Gastrocnemius medialis (tissue), 4 donors: ENCODE measurements around the gene RRAS2. TPM values are rescaled to one million over a fixed set of nuclear protein-coding genes. Genes with fewer than 3 reads are reported as not detected.

Experiments used
- ATAC-seq, 2 donors: fragments of 150-250 bp; one replicate each; pipeline ENCODE4 v1.9.1; 2016
- DNase-seq, 2 donors: peaks; one replicate each; pipeline ENCODE4 v3.0.0-alpha.2; 2019
- H3K27ac ChIP-seq, 4 donors: fragments of 200-600 bp; sonication (generic); 1 replicate in 1 of 4; 2 replicates in 3 of 4; pipeline ENCODE4 v1.5.1; 2016 to 2018; ENCODE audit warnings: mild to moderate bottlenecking in 2 of 4, moderate library complexity in 1 of 4
- H3K27me3 ChIP-seq, 3 donors: fragments of 200-600 bp; sonication (generic) in 2 of 3; 1 replicate in 1 of 3; 2 replicates in 2 of 3; pipeline versions ENCODE4 v1.5.1 to v1.6.0; 2016 to 2019; ENCODE audit warnings: mild to moderate bottlenecking in 1 of 3, moderate library complexity in 1 of 3
- H3K36me3 ChIP-seq, 2 donors: fragments of 200-600 bp; sonication (generic) in 1 of 2; one replicate each; pipeline ENCODE4 v1.5.1; 2017 to 2018
- H3K4me1 ChIP-seq, 2 donors: fragments of 200-600 bp; sonication (generic) in 1 of 2; one replicate each; pipeline ENCODE4 v1.5.1; 2016 to 2017; ENCODE audit warnings: mild to moderate bottlenecking in 2 of 2
- H3K4me3 ChIP-seq, 4 donors: fragments of 200-600 bp; sonication (generic) in 3 of 4; 1 replicate in 1 of 4; 2 replicates in 3 of 4; pipeline ENCODE4 v1.5.1; 2016 to 2019; ENCODE audit warnings: mild to moderate bottlenecking in 2 of 4
- H3K9me3 ChIP-seq, 3 donors: fragments of 200-600 bp; sonication (generic) in 2 of 3; 1 replicate in 1 of 3; 2 replicates in 2 of 3; pipeline ENCODE4 v1.5.1; 2016 to 2019
- CTCF ChIP-seq, 5 experiments: fragments of 450-650 bp in 3 of 5; fragments of 200-600 bp in 2 of 5; sonication (generic) in 2 of 5; IDR thresholded peaks in 4 of 5; conservative IDR thresholded peaks in 1 of 5; 1 replicate in 4 of 5; 2 replicates in 1 of 5; pipeline ENCODE4 v1.5.1; 2016 to 2019; ENCODE audit warnings: antibody characterized with exemption in 5 of 5, mild to moderate bottlenecking in 3 of 5, moderate library complexity in 3 of 5
- POLR2A ChIP-seq, 2 donors: fragments of 450-650 bp; IDR thresholded peaks; one replicate each; pipeline ENCODE4 v1.6.1; 2017; ENCODE audit warnings: antibody characterized with exemption in 2 of 2, mild to moderate bottlenecking in 2 of 2, moderate library complexity in 2 of 2
- in situ Hi-C, 4 donors: fragments of 200-750 bp; cut with MboI; loops; one replicate each; pipeline versions ENCODE4 v1.15.0 to v1.8.0; 2017; ENCODE audit warnings: low sequenced_read_pairs in 4 of 4
- intact Hi-C: fragments of 100-400 bp; cut with DNase I; formaldehyde crosslinking; loops from one replicate; pipeline ENCODE4 v1.15.1; 2023; ENCODE audit warnings: low total_unique reads
- total RNA-seq, 4 donors: library from RNA; depleted of rRNA; stranded (reverse); fragments of >200 nt; gene quantifications; one replicate each; pipeline versions ENCODE4 v1.1.0 to v1.2.3, GENCODE V29; 2016

The RRAS2 gene
- total RNA-seq, 4 donors from 2014 or later, result 52.8 to 81.9 (median 59.8) TPM

- H3K4me3 ChIP-seq, result no peak overlapping the region
- no peaks in the 10 kb centered on the region for H3K4me1 ChIP-seq
- intact Hi-C loops, result no loop called here
- ATAC-seq (no peak), DNase-seq (no peak)
- peaks cover 0 to 9% of the 10 kb centered on the region in 2 donors for H3K36me3 ChIP-seq
- in situ Hi-C loops, result no loop called here
- no peaks in the 10 kb centered on the region for H3K9me3 ChIP-seq
- peaks cover 0 to 21% (median 10%) of the 10 kb centered on the region in 3 donors for H3K27me3 ChIP-seq
- no peak overlapping the region for H3K27ac ChIP-seq
- no peak for TF ChIP-seq CTCF (IDR thresholded peaks at IDR 0.05 in 4 of 5, conservative IDR thresholded peaks at IDR 0.05 in 1 of 5)
- TF ChIP-seq POLR2A (IDR thresholded peaks at IDR 0.05), result no peak
Observed at GRCh38 chr11:14261066-14261465, 97.9 kb downstream of the RRAS2 start.

GRCh38 chr11:14259878-14260277, 99.1 kb downstream of the RRAS2 start:
- H3K27ac ChIP-seq, result no peak overlapping the region
- in situ Hi-C loops (no loop called here), intact Hi-C loops (no loop called here)
- H3K4me1 ChIP-seq, result no peaks in the 10 kb centered on the region
- H3K9me3 ChIP-seq, result no peaks in the 10 kb centered on the region
- H3K36me3 ChIP-seq, result no peaks in the 10 kb centered on the region
- TF ChIP-seq CTCF (IDR thresholded peaks at IDR 0.05 in 4 of 5, conservative IDR thresholded peaks at IDR 0.05 in 1 of 5) (no peak), POLR2A (IDR thresholded peaks at IDR 0.05) (no peak)
- H3K4me3 ChIP-seq, result no peak overlapping the region
- ATAC-seq (no peak), DNase-seq (no peak)
- H3K27me3 ChIP-seq, result peaks cover 0 to 27% (median 10%) of the 10 kb centered on the region in 3 donors

- Histone ChIP-seq H3K27ac (no peak overlapping the region), H3K4me1 (no peaks in the 10 kb centered on the region), H3K27me3 (peaks cover 0 to 28% (median 10%) of the 10 kb centered on the region in 3 donors), H3K36me3 (no peaks in the 10 kb centered on the region), H3K4me3 (no peak overlapping the region), H3K9me3 (no peaks in the 10 kb centered on the region)
- no peak for TF ChIP-seq POLR2A (IDR thresholded peaks at IDR 0.05)
- no peak for TF ChIP-seq CTCF (IDR thresholded peaks at IDR 0.05 in 4 of 5, conservative IDR thresholded peaks at IDR 0.05 in 1 of 5)
- ATAC-seq, result no peak
- in situ Hi-C loops, result no loop called here
- no peak for DNase-seq
- intact Hi-C loops, result no loop called here
Observed at GRCh38 chr11:14259186-14259784, 99.7 kb downstream of the RRAS2 start.

GRCh38 chr11:14258221-14258935, 100.6 kb downstream of the RRAS2 start:
- H3K4me1 ChIP-seq, result no peaks in the 10 kb centered on the region
- no peak for DNase-seq
- no peaks in the 10 kb centered on the region for H3K36me3 ChIP-seq
- H3K27me3 ChIP-seq, result peaks cover 0 to 35% (median 10%) of the 10 kb centered on the region in 3 donors
- H3K4me3 ChIP-seq, result no peak overlapping the region
- TF ChIP-seq CTCF (IDR thresholded peaks at IDR 0.05 in 4 of 5, conservative IDR thresholded peaks at IDR 0.05 in 1 of 5) (no peak), POLR2A (IDR thresholded peaks at IDR 0.05) (no peak)
- H3K9me3 ChIP-seq, result no peaks in the 10 kb centered on the region
- no peak for ATAC-seq
- in situ Hi-C loops, result no loop called here
- H3K27ac ChIP-seq, result no peak overlapping the region
- intact Hi-C loops, result no loop called here
